ENCODE data around the gene TCF7L1.

- TF ChIP-seq POLR2A (IDR thresholded peaks at IDR 0.05) (no peak), CTCF (IDR thresholded peaks at IDR 0.05) (no peak)
Measured at GRCh38 chr2:85120363-85120762, 12.8 kb upstream of the TCF7L1 start.

Data from right lobe of liver (tissue), 4 donors.